Measurements from ENCODE around the gene EEF1AKMT3. TPM values are rescaled to one million over a fixed set of nuclear protein-coding genes. Genes with fewer than 3 reads are reported as not detected.

The EEF1AKMT3 gene
- total RNA-seq, 4 donors from 2014 or later, result 1.9 to 6.7 (median 4.3) TPM

DNA sequence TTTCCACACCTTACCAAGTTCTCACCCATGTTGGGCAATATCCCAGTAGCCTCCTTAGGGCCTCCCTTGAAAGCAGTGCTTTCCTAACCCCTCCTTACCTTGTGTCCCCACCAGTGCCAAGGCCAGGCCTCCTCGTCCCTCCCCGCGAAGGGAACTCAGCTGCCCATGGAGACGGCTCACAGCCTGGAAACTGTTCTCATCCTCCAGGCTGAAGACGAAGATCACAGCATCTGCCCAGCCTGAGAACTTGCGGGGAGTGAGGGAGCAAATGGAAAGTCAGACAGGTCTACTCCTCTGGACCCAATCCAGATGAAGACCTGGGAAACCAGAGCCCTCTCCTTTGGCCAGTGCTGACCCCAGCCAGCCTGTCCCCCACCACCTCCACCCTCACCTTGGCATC lies 38.5 kb upstream of the EEF1AKMT3 start:
- intact Hi-C loops (cut with DNase I; ENCODE audit: low total_unique reads) (no loop called here), in situ Hi-C loops (cut with MboI; ENCODE audit: low pct_ligation_motif_present in 1 of 4, low pct_unique_long_range_greater_than_20kb in 1 of 4, low sequenced_read_pairs in 3 of 4) (no loop called here)
- H3K27ac ChIP-seq, result no peak overlapping the region
- peaks cover 20 to 34% (median 26%) of the 10 kb centered on the region in 4 donors for H3K4me1 ChIP-seq
- no peaks in the 10 kb centered on the region for H3K9me3 ChIP-seq
- H3K4me3 ChIP-seq, result no peak overlapping the region
- peaks cover 72% of the 10 kb centered on the region for H3K27me3 ChIP-seq
- DNase-seq, result no peak
- H3K36me3 ChIP-seq, result no peaks in the 10 kb centered on the region
- WGBS, 2 donors (ENCODE audit: low coverage in 1 of 2), result 87% methylated on average over 6 of the region's 6 CpGs; no CpG with 5 or more reads in 1 of the 2 donors
- TF ChIP-seq POLR2AphosphoS5 (IDR thresholded peaks at IDR 0.05) (no peak), POLR2A (IDR thresholded peaks at IDR 0.05) (no peak), EP300 (IDR thresholded peaks at IDR 0.05; ENCODE audit: low read depth) (no peak)
- TF ChIP-seq, protein P1, sequence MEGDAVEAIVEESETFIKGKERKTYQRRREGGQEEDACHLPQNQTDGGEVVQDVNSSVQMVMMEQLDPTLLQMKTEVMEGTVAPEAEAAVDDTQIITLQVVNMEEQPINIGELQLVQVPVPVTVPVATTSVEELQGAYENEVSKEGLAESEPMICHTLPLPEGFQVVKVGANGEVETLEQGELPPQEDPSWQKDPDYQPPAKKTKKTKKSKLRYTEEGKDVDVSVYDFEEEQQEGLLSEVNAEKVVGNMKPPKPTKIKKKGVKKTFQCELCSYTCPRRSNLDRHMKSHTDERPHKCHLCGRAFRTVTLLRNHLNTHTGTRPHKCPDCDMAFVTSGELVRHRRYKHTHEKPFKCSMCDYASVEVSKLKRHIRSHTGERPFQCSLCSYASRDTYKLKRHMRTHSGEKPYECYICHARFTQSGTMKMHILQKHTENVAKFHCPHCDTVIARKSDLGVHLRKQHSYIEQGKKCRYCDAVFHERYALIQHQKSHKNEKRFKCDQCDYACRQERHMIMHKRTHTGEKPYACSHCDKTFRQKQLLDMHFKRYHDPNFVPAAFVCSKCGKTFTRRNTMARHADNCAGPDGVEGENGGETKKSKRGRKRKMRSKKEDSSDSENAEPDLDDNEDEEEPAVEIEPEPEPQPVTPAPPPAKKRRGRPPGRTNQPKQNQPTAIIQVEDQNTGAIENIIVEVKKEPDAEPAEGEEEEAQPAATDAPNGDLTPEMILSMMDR (IDR thresholded peaks at IDR 0.05), result no peak

DNA sequence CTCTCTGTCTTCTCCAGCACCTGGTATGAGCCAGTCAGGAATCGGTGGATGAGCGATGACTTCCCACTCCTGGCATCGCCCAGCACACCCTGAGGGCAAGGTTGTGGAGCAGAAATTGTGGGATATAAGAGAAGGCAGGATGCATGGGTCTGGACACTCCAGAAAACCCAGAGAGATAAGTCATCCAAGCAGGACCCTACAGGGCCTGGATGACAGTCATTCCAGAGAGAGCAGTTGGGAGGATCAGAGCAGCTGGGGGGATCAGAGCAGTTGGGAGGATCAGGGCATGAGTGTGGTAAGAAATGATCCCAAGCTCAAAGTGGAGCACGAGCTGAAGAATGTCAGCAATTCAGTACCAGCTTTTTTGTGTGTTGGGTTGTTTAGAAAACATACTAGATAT lies 37.8 kb upstream of the EEF1AKMT3 start:
- Histone ChIP-seq H3K36me3 (no peaks in the 10 kb centered on the region), H3K4me1 (peaks cover 20 to 36% (median 26%) of the 10 kb centered on the region in 4 donors), H3K4me3 (no peak overlapping the region), H3K27me3 (peaks cover 79% of the 10 kb centered on the region), H3K27ac (no peak overlapping the region), H3K9me3 (no peaks in the 10 kb centered on the region)
- in situ Hi-C loops (cut with MboI; ENCODE audit: low pct_ligation_motif_present in 1 of 4, low pct_unique_long_range_greater_than_20kb in 1 of 4, low sequenced_read_pairs in 3 of 4) (no loop called here), intact Hi-C loops (cut with DNase I; ENCODE audit: low total_unique reads) (no loop called here)
- DNase-seq, result no peak
- WGBS, 2 donors (ENCODE audit: low coverage in 1 of 2), result 87% methylated on average over 4 of the region's 4 CpGs; no CpG with 5 or more reads in 1 of the 2 donors
- TF ChIP-seq POLR2A (IDR thresholded peaks at IDR 0.05) (no peak), EP300 (IDR thresholded peaks at IDR 0.05; ENCODE audit: low read depth) (no peak), POLR2AphosphoS5 (IDR thresholded peaks at IDR 0.05) (no peak)
- TF ChIP-seq, protein P1 (IDR thresholded peaks at IDR 0.05), result no peak

DNA sequence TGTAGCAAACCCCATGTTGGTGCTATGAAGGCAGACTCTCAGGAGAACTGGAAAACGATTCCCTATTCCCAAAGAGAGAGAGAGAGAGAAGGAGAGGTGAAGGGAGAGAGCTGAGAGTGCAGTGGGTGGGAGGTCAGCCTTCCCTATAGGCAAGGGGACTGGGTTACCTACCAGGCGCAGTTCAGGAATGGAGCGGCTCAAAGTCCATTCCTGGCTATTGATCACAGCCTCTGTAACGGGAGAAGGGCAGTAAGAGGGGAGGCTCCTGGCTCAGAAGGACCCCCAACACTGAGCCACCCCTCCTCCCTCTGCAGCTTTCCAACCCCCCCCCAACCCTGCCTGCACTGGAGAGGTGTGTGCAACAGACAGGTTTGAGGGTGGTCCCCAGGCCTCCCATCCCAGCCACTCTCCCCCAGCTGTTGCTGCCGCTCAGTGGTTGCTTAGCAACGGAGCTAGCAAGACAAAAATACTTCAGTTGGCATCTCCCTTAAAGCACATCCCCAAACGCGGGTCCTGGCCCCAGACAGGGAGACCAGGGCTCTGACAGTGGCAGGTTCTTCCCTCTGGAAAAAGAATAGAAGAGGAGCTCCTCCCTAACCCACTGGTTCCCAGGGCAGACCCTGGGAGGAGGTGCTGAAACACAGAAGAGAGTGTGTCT lies 37.1 kb upstream of the EEF1AKMT3 start:
- H3K27me3 ChIP-seq, result peaks cover 86% of the 10 kb centered on the region
- TF ChIP-seq, protein P1 (IDR thresholded peaks at IDR 0.05), result no peak
- TF ChIP-seq EP300 (IDR thresholded peaks at IDR 0.05; ENCODE audit: low read depth), result no peak
- no peaks in the 10 kb centered on the region for H3K36me3 ChIP-seq
- H3K9me3 ChIP-seq, result no peaks in the 10 kb centered on the region
- H3K4me1 ChIP-seq, result peaks cover 20 to 36% (median 26%) of the 10 kb centered on the region in 4 donors
- H3K27ac ChIP-seq, result no peak overlapping the region
- no peak overlapping the region for H3K4me3 ChIP-seq
- WGBS, 2 donors (ENCODE audit: low coverage in 1 of 2), result 30 to 36% methylated on average over 3 to 8 of the region's 8 CpGs
- in situ Hi-C loops (cut with MboI; ENCODE audit: low pct_ligation_motif_present in 1 of 4, low pct_unique_long_range_greater_than_20kb in 1 of 4, low sequenced_read_pairs in 3 of 4), result no loop called here
- DNase-seq, result no peak
- intact Hi-C loops (cut with DNase I; ENCODE audit: low total_unique reads), result no loop called here

DNA sequence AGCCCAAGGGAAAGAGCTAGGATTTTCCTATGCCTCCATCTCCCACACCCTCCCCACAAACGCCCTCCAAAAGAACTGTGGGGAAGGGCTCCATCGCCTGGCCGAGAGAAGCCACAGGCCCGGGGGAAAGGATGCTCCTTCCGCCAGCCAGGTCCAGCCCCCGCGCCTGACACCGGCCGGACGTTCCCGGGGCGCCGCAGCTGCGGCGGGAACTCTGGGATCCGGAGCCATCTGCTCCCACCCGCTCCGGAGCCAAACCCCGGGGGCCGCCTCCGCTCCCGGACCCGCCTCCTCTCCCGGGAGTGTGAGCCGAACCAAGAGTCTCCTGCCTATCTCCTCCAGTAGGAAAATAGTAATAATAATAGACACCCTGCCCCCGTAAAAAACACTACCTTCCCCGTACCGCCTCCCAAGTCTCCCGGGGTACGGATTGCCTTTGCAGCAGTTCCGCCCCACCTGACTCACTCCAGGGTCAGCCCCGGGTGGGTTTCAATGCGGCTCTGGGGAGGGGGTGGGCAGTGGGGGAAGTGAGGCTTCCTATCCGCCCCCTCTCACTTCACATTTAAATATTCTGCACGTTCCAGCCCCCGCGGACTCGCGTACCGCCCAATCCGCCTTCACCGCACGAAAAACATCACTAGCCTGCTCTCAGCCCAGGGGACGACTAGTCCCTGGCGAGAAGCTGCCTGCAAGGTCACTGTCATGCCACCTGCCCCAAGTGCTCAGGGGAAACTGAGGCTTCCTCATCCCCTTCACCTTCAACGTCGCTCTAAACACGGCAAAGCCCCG lies 36.3 kb upstream of the EEF1AKMT3 start:
- H3K36me3 ChIP-seq, result no peaks in the 10 kb centered on the region
- 24 to 35% methylated on average over 15 to 49 of the region's 49 CpGs for WGBS, 2 donors (ENCODE audit: low coverage in 1 of 2)
- no peak for DNase-seq
- TF ChIP-seq EP300 (IDR thresholded peaks at IDR 0.05; ENCODE audit: low read depth) (no peak), POLR2AphosphoS5 (IDR thresholded peaks at IDR 0.05) (no peak), POLR2A (IDR thresholded peaks at IDR 0.05) (no peak)
- TF ChIP-seq, protein P1 (IDR thresholded peaks at IDR 0.05), result no peak
- H3K4me3 ChIP-seq, result no peak overlapping the region
- peaks cover 88% of the 10 kb centered on the region for H3K27me3 ChIP-seq
- in situ Hi-C loops (cut with MboI; ENCODE audit: low pct_ligation_motif_present in 1 of 4, low pct_unique_long_range_greater_than_20kb in 1 of 4, low sequenced_read_pairs in 3 of 4), result no loop called here
- intact Hi-C loops (cut with DNase I; ENCODE audit: low total_unique reads), result no loop called here
- H3K27ac ChIP-seq, result no peak overlapping the region
- H3K9me3 ChIP-seq, result no peaks in the 10 kb centered on the region
- peaks cover 20 to 36% (median 26%) of the 10 kb centered on the region in 4 donors for H3K4me1 ChIP-seq
